Measurements from ENCODE around the gene BLM.

The BLM gene

GRCh38 chr15:90691369-90691768 is 25.8 kb upstream of the BLM start:
- Histone ChIP-seq H3K36me3 (no peaks in the 10 kb centered on the region), H3K27me3 (no peaks in the 10 kb centered on the region), H3K4me1 (no peaks in the 10 kb centered on the region), H3K9me3 (no peaks in the 10 kb centered on the region; the same call in 1 of the 2 replicates), H3K4me3 (ENCODE audit: low read depth, low read length) (no peak overlapping the region)
- DNase-seq = no peak
- TF ChIP-seq CTCF (IDR thresholded peaks at IDR 0.05; ENCODE audit: low read depth, low read length) = no peak

- DNase-seq = no peak
- Histone ChIP-seq H3K27me3 (no peaks in the 10 kb centered on the region), H3K4me3 (ENCODE audit: low read depth, low read length) (no peak overlapping the region), H3K9me3 (no peaks in the 10 kb centered on the region; the same call in 1 of the 2 replicates), H3K36me3 (no peaks in the 10 kb centered on the region), H3K4me1 (no peaks in the 10 kb centered on the region)
- TF ChIP-seq CTCF (IDR thresholded peaks at IDR 0.05; ENCODE audit: low read depth, low read length) = no peak
Measured at GRCh38 chr15:90691982-90692773, 25.0 kb upstream of the BLM start.

DNA sequence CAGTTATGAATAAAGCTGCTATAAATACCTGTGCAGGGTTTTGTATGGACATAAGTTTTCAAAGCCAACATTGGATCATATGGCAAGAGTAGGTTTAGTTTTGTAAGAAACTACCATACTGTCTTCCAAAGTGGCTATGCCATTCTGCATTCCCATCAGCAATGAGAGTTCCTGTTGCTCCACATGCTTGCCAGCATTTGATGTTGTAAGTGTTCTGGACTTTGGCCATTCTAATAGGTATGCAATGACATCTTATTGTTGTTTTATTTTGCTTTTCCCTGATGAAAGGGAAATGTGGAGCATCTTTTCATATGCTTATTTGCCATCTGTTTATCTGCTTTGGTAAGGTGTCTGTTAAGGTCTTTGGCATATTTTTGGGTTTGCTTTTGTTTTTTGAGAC is 22.2 kb upstream of the BLM start:
- no peaks in the 10 kb centered on the region for H3K27me3 ChIP-seq
- H3K4me1 ChIP-seq = no peaks in the 10 kb centered on the region
- no peak for TF ChIP-seq CTCF (IDR thresholded peaks at IDR 0.05; ENCODE audit: low read depth, low read length)
- H3K36me3 ChIP-seq = no peaks in the 10 kb centered on the region
- H3K4me3 ChIP-seq (ENCODE audit: low read depth, low read length) = no peak overlapping the region
- DNase-seq = no peak
- H3K9me3 ChIP-seq = no peaks in the 10 kb centered on the region

GRCh38 chr15:90697175-90697574 is 20.0 kb upstream of the BLM start:
- no peak overlapping the region for H3K4me3 ChIP-seq (ENCODE audit: low read depth, low read length)
- no peaks in the 10 kb centered on the region for H3K9me3 ChIP-seq
- DNase-seq = no peak
- no peaks in the 10 kb centered on the region for H3K36me3 ChIP-seq
- no peak for TF ChIP-seq CTCF (IDR thresholded peaks at IDR 0.05; ENCODE audit: low read depth, low read length)
- H3K27me3 ChIP-seq = no peaks in the 10 kb centered on the region
- H3K4me1 ChIP-seq = no peaks in the 10 kb centered on the region

DNA sequence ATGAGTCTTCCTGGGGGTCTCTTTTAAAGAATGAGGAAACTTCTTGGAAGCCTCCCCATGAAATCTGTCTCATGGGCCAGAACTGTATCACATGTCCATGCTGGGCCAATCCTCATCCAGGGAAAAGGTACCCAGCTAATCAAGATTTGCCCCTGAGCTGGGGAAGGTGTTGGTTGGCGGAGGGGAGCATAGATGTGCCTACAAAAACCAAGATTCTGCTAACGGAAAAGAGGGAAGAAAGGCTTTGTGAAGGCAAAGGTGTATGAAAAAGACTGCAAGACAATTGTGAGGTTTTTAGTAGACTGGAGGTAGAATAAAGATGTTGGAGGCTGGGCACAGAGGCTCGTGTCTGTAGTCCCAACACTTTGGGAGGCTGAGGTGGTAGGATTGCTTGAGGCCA is 18.5 kb upstream of the BLM start:
- Histone ChIP-seq H3K9me3 (no peaks in the 10 kb centered on the region), H3K27me3 (no peaks in the 10 kb centered on the region), H3K4me1 (no peaks in the 10 kb centered on the region), H3K4me3 (ENCODE audit: low read depth, low read length) (no peak overlapping the region), H3K36me3 (no peaks in the 10 kb centered on the region)
- no peak for DNase-seq
- TF ChIP-seq CTCF (IDR thresholded peaks at IDR 0.05; ENCODE audit: low read depth, low read length) = no peak

GRCh38 chr15:90701048-90701447 is 16.1 kb upstream of the BLM start:
- no peaks in the 10 kb centered on the region for H3K9me3 ChIP-seq
- no peaks in the 10 kb centered on the region for H3K36me3 ChIP-seq
- TF ChIP-seq CTCF (IDR thresholded peaks at IDR 0.05; ENCODE audit: low read depth, low read length) = no peak
- no peak overlapping the region for H3K4me3 ChIP-seq (ENCODE audit: low read depth, low read length)
- H3K4me1 ChIP-seq = no peaks in the 10 kb centered on the region
- H3K27me3 ChIP-seq = no peaks in the 10 kb centered on the region
- no peak for DNase-seq
